Gastroesophageal sphincter (tissue), 3 donors: Measurements from ENCODE around the gene GPR26.

ENCODE experiments used
- CTCF ChIP-seq, 4 experiments: fragments of 200-600 bp in 2 of 4; fragments of 450-650 bp in 2 of 4; sonication (generic) in 1 of 4; IDR thresholded peaks; one replicate each; pipeline ENCODE4 v1.5.1; 2017 to 2019; ENCODE audit warnings: antibody characterized with exemption in 4 of 4, mild to moderate bottlenecking in 2 of 4, moderate library complexity in 2 of 4
- POLR2A ChIP-seq, 2 donors: fragments of 450-650 bp; IDR thresholded peaks; one replicate each; pipeline ENCODE4 v1.6.1; 2017; ENCODE audit warnings: antibody characterized with exemption in 2 of 2, mild to moderate bottlenecking in 2 of 2, moderate library complexity in 1 of 2
- POLR2AphosphoS5 ChIP-seq: sonication (generic); formaldehyde crosslinking; IDR thresholded peaks from one replicate; pipeline ENCODE4 v1.6.1; 2017; ENCODE audit warnings: antibody characterized with exemption

GRCh38 chr10:123722351-123722750, 56.2 kb downstream of the GPR26 start:
- TF ChIP-seq CTCF (IDR thresholded peaks at IDR 0.05) (no peak), POLR2AphosphoS5 (no peak), POLR2A (IDR thresholded peaks at IDR 0.05) (no peak)
